ENCODE data around the gene NUP85. TPM values are rescaled to one million over a fixed set of nuclear protein-coding genes. Genes with fewer than 3 reads are reported as not detected.

NUP85 gene
- total RNA-seq, 2 donors from 2014 or later = 108 to 146 TPM

DNA sequence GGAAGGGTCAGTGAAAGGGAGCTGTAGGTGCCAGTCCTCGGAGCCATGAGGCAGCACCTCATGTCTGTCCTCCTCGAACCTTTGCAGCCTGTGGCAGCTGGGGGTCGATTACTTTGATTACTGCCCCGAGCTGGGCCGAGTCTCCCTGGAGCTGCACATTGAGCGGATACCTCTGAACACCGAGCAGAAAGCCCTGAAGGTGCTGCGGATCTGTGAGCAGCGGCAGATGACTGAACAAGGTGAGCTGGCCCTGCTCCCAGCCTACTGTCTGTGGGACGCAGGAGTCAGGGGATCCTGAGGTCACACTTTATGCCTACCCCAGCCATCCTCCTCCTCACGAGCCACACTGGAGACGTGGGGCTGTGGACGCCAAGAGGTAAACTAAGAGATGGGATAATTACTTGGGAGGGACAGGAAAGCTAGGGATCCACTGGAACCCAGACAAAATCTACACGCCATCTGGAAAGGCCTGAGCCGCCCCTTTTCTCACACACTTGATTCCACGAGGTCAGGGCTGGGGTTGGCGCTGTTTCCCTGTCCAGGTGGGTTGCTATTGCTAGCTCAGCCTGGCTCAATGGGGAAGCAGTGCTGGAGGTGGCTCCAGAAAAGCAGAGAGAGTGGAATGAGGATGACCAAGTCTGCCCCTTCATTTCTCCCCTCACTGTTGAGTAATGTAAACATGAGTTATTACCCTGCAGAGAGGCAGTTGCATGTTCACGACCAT is 26.4 kb downstream of the NUP85 start:
- Mint-ChIP-seq H3K36me3 (no peaks in the 10 kb centered on the region), H3K9me3 (no peaks in the 10 kb centered on the region), H3K27ac (peak overlapping the region in 1 of 2 donors; percentile 65)
- no peak for DNase-seq (ENCODE audit: low spot score in 2 of 2)
- no peak for ATAC-seq

DNA sequence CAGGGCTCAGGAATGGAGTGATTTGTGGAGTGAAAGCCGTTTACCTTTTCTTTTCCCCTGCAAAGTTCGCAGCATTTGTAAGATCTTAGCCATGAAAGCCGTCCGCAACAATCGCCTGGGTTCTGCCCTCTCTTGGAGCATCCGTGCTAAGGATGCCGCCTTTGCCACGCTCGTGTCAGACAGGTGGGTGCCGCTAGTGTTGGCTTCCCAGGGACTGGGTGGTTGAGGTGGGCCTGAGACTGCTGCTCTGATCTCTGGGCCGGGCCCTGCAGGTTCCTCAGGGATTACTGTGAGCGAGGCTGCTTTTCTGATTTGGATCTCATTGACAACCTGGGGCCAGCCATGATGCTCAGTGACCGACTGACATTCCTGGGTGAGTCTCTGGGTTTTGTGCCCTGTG is 27.3 kb downstream of the NUP85 start:
- ATAC-seq (no peak), DNase-seq (ENCODE audit: low spot score in 2 of 2) (no peak)
- Mint-ChIP-seq H3K36me3 (no peaks in the 10 kb centered on the region), H3K9me3 (no peaks in the 10 kb centered on the region), H3K27ac (no peak overlapping the region)

DNA sequence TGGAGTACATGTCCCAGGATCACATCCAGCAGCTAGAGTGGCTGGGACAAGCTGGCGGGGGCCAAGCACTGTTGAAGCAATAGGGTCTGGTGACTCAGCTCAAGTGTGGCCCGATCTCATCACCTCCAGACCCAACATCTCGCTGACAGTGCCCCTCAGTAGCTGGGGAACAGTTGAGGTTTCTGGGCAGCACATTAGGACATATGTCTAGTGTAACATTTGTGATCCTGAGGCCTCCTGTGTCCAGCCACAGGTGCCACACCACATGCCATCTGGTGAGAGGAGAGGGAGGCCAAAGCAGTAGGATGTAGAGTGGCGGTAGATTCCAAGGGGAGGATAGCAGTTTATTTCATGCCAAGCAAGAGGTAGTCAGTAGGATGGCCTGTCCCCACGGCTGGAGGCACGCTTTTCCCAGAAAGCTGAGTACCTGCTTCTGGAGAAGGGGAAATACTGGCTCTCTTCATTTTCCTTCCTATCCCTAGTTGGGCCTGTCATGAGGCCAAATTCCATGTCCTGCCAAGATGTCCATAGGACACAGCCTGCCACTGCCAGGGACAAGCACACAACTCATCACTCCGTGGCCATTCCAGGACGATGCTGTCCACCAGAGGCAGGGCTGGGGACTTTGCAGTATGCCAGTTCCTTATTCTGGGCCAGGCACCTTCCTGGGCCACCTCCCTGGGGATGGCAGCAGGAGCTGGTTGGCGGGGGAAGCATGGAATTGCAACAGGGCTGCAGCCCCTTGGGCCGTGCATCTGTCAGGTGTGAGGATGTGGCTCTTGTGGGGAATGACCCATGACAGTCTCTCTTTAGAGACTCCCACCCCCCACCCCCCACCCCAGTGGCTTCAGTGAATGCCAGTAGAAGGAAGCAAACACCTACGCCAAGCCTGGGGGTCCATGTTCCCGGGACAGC is 31.9 kb downstream of the NUP85 start:
- no peak for DNase-seq (ENCODE audit: low spot score in 2 of 2)
- H3K27ac Mint-ChIP-seq = peak overlapping the region in 1 of 2 donors; percentile 87
- no peaks in the 10 kb centered on the region for H3K9me3 Mint-ChIP-seq
- peaks cover 4 to 5% of the 10 kb centered on the region in 2 donors for H3K36me3 Mint-ChIP-seq
- no peak for ATAC-seq

DNA sequence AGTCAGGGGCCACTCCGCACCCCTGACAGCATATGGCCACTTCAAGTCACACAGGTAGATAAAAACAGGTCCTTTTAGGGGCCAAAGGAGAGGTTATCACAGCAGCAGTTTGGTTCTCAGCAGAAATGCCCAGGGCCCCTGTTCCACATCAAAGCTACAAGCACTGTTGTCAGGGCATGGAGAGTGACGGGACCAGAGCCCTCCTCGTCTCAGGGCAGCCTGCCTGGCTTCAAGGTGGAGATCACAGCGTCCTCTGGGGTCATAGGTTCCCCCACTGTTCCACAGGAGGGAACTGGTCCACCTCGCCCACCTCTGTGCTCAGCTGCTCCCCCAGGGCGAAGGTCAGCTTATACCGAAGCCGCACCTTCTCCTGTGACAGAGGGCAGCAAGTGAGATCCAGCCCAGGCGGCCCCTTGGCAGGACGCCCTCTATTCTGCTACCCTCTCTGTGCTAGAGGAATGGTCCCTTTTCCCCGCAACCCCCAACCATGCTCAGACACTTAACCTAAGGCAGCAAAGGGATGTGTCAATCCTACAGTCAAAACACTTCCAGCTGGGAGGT is 32.6 kb downstream of the NUP85 start:
- peaks cover 5 to 8% of the 10 kb centered on the region in 2 donors for H3K36me3 Mint-ChIP-seq
- no peaks in the 10 kb centered on the region for H3K9me3 Mint-ChIP-seq
- DNase-seq (ENCODE audit: low spot score in 2 of 2) (no peak), ATAC-seq (no peak)
- peak overlapping the region in 1 of 2 donors; percentile 65 for H3K27ac Mint-ChIP-seq

DNA sequence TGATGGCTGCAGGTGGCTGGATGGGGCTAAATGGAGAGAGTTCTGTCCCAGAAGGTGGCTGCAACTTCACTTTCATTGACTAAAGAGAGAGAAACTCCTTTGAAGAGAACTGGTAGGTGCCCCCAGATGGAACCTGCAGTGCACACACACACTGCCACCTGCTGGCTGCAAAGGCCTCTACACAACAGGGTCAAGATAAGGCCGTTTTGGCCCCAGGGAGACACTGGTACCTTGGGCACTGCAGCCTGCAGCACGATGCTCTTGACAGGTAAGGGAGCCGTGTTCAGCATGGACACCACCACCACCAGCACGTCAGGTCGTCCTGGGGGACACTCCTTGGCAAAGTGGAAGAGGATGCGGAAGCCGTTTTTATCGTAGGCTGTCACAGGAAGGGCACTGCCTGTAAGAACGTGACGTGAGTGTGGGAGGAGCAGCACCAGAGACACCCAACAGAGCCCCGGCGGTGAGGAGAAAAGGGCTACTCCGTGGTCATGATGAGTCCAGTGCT is 33.3 kb downstream of the NUP85 start:
- H3K27ac Mint-ChIP-seq = peak overlapping the region; percentile 49 to 96
- no peaks in the 10 kb centered on the region for H3K9me3 Mint-ChIP-seq
- peaks cover 8 to 10% of the 10 kb centered on the region in 2 donors for H3K36me3 Mint-ChIP-seq
- peak; percentile 75 to 77 for ATAC-seq
- peak in 1 of 2 donors; percentile 64 for DNase-seq (ENCODE audit: low spot score in 2 of 2)

DNA sequence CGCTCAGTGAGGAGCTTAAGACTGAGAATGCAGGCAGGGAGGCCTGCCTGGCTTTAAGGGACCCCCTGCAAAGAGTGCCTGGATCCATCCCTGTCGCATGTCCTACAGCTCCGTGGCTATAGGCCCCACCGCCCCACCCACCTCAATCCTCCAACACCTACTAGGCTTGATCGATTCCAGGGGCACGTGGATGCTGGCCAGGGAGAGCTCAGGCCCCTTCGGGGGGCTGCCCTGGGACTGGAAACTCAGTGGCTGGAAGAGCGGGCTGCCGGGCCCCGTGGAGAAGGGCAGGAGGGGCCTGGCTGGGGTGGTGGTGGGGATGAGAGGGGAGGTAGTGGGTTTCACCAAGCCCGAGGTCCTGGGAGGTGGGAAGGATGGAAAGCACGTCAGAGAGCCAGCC is 33.7 kb downstream of the NUP85 start:
- Mint-ChIP-seq H3K9me3 (no peaks in the 10 kb centered on the region), H3K36me3 (peaks cover 8 to 10% of the 10 kb centered on the region in 2 donors), H3K27ac (peak overlapping the region in 1 of 2 donors; percentile 57)
- peak in 1 of 2 donors; percentile 2 for ATAC-seq
- DNase-seq (ENCODE audit: low spot score in 2 of 2) = no peak

DNA sequence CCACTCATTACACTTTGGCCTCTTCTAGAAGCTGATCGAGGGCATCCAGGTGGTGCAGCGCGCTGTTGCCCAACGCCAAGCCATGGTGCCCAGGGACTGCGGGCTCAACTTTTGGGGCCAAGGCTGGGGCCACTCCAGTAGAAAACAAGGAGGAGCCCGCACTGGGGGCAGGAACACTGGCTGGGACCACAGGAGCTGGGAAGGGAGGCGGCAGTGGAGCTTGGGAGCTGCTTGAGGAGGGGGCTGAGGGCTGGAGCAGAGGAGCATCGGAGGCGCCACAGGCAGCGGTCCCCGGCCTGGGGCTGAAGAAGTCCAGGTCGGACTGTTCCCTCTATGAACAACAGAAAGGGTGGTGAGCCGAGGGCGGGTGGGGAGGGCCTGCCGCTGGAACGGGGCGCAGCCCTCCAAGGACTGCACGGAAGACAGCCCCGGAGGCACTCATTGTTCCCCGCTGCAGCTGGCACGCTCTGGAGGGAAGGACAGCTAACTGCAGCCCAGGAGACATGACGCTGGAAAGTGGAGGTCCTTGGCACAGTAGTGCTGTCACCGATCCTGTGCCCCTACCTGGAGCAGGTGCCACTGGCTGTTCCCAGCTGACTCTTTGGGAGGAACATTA is 34.4 kb downstream of the NUP85 start:
- DNase-seq (ENCODE audit: low spot score in 2 of 2) = no peak
- H3K9me3 Mint-ChIP-seq = no peaks in the 10 kb centered on the region
- peaks cover 8 to 10% of the 10 kb centered on the region in 2 donors for H3K36me3 Mint-ChIP-seq
- peak overlapping the region; percentile 57 to 95 for H3K27ac Mint-ChIP-seq
- no peak for ATAC-seq

DNA sequence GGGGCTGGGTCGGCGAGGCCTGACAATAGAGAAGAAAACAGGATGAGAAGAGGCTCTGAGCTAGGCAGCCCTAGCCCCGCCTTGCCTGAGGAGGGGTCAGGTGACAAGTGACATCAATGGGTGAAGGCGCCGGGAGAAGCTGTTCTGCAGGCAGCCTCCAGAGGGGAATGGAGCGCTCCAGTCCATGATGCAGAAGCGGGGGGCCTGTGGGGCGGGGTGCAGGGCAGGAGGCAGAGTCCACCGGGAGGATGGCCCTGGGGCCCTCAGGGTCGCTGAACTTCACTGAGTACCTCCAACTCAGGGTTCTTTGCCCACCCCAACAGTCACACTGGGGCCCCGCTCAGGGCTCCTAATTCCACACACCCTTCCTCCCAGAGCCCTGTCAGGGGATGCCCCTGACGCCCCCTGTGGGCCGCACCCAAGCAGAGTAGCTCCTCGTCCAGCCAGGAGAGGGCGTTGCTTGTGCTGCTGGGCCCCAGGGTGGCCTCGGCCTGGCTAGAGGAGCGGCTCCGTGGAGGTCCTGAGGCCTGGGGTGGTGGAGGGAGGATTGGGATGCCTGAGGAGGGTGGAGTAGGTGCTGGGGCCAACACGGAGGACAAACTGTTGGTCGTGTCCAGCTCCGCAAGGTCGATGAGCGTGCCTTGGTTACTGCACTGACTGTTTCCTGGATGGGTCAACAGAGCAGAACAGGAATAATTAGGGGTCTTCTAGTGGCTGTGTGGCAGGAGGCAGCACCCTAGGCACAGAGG is 35.1 kb downstream of the NUP85 start:
- no peaks in the 10 kb centered on the region for H3K9me3 Mint-ChIP-seq
- H3K36me3 Mint-ChIP-seq = peaks cover 8 to 10% of the 10 kb centered on the region in 2 donors
- peak overlapping the region; percentile 57 to 95 for H3K27ac Mint-ChIP-seq
- ATAC-seq (peak in 1 of 2 donors; percentile 61), DNase-seq (ENCODE audit: low spot score in 2 of 2) (peak in 1 of 2 donors; percentile 63)

DNA sequence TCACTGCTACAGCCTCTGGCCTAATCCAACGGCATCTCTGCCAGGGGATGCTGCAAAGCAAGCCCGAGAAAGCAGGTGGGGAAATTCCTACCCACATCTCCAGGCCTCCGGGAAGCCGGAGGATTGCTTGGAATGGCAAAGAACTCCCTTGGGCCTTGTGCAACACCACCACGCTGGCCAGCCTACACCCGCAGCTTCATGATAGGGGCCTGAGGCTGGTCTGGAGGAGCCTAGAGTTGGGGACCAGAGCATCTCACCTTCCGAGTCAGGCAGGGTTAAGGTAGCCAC is 35.6 kb downstream of the NUP85 start:
- no peak overlapping the region for H3K27ac Mint-ChIP-seq
- no peak for DNase-seq (ENCODE audit: low spot score in 2 of 2)
- peaks cover 8 to 11% of the 10 kb centered on the region in 2 donors for H3K36me3 Mint-ChIP-seq
- H3K9me3 Mint-ChIP-seq = no peaks in the 10 kb centered on the region
- ATAC-seq = no peak

DNA sequence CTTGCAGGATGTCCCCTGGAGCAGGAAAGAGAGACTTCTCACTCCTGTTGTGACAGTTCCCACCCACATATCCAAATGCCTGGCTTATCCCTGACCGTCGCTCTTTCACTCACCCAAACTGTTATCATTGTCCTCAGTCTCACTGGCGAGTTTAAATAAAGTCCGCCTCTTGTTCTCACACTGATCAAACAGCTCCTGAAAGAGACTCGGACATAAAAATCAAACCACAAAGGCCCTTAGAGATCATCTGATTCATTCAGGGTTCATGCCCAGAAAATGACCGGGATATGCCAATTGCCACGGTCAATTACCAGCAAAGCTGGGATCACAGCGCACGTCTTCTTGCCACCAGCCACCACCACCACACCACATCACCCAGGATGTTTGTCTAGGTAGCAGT is 36.0 kb downstream of the NUP85 start:
- Mint-ChIP-seq H3K36me3 (peaks cover 8 to 15% of the 10 kb centered on the region in 2 donors), H3K9me3 (no peaks in the 10 kb centered on the region)

DNA sequence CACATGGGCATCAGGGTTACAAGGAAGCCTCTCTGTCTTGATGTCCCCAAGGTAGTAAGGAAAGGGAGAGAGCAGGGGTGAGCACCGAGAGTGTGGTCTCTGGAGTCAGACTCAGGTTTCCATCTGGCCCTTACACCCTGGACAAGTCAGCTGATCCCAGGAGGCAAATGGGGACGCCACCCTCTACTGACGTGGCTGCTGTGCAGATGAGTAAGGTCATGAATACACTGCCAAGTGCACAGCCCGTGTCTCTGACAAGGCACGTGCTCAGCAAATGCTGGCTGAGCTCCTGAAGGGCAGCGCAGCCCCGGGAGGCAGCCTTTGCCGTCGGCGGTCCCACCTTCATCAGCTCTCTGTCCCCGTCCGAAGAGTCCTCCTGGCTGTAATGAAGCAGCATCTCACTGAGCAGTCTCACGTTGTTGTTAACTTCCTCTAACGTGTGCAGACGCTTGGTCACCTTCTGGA is 36.5 kb downstream of the NUP85 start:
- H3K9me3 Mint-ChIP-seq = no peaks in the 10 kb centered on the region
- DNase-seq (ENCODE audit: low spot score in 2 of 2) = no peak

More for the DNA sequence above, 36.0 kb downstream of the NUP85 start:
- DNase-seq (ENCODE audit: low spot score in 2 of 2) = no peak
- ATAC-seq = no peak
- peak overlapping the region in 1 of 2 donors; percentile 80 for H3K27ac Mint-ChIP-seq

DNA sequence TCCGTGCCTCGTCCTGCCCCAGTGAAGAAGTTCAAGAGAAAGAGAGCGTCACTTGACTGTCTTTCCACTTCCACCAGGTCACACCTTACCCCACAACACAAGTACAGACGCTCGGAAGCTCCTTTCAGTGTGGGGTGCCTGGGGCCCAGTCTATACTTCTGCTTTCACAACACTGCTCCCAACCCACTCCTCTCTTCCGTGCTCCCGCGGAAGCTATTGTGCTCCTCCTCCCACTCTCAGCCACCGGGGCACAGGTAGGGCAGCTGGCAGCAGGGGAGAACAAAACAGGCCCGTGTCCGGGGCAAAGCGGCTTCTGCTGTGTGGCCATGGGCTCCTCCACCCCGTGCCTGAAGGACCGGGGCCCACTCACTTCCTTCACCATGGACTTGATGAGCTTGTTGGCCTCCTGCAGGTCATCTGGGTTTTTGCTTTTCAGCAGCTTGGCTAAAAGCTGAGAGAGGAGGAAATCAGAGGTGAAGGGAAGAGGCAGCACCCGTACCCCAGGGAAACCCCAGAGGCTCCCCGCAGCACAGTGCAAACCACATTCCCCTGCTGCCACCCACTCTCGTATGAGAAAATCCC is 37.1 kb downstream of the NUP85 start:
- Mint-ChIP-seq H3K36me3 (peaks cover 8 to 20% of the 10 kb centered on the region in 2 donors), H3K27ac (peak overlapping the region; percentile 80 to 94), H3K9me3 (no peaks in the 10 kb centered on the region)
- ATAC-seq (peak in 1 of 2 donors; percentile 23), DNase-seq (ENCODE audit: low spot score in 2 of 2) (no peak)

More for the DNA sequence above, 36.5 kb downstream of the NUP85 start:
- Mint-ChIP-seq H3K27ac (peak overlapping the region; percentile 80 to 94), H3K36me3 (peaks cover 8 to 20% of the 10 kb centered on the region in 2 donors)
- peak in 1 of 2 donors; percentile 30 for ATAC-seq

DNA sequence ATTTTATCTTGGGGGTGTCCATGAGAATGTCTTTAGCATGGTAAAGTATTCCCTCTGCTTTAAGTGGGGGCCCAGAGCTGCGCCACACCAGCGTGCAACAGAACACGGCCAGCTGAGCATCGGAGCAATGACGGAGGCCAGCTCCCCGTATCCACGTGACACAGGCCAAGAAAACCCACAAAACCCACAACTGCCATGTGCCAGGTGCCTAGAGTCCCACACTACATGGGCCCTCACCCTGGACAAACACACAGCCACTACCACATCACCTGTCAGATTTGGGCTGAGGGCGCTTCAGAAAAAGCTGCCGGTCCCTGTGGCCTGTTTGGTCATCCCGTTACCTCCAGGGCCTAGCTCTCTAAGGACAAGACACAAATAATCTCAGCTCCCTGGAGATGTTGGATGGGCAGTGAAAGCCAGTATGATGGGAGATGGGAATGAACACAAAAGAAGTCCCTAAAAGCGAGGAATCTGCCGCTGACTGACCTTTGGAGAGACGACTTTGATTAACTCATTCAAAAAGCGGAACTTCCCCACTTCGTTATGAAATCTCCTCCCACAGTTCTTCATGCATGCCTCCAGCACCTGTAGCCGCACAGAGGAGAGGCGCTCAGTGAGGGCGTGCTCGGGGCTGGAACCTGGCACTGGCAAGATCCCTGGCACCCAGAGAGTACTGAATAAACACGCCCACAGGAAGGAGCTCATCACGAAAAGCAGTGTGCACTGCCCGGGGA is 38.8 kb downstream of the NUP85 start:
- peak in 1 of 2 donors; percentile 24 for ATAC-seq

DNA sequence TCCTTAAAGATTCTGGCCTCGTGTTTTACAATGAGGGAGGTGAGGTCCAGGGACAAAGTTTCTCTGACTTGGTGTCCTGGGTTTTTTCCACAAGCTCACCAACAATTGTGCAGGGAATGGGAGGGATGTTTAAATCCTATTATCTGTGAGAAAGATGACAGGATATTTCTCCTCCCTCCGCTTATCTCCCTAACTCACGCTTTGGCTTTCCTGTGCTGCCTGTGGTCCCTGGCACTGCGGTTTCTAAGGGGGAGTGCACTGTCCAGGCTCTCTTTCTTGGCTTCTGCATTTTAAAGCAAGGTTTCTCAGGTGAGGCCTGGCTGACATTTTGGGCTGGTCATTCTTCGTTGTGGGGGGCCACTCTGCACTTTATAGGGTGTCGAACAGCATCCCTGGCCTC is 39.5 kb downstream of the NUP85 start:
- H3K27ac Mint-ChIP-seq = peak overlapping the region; percentile 9 to 63
- no peaks in the 10 kb centered on the region for H3K9me3 Mint-ChIP-seq
- peaks cover 8 to 15% of the 10 kb centered on the region in 2 donors for H3K36me3 Mint-ChIP-seq
- DNase-seq (ENCODE audit: low spot score in 2 of 2) (no peak), ATAC-seq (no peak)

More for the DNA sequence above, 38.8 kb downstream of the NUP85 start:
- H3K36me3 Mint-ChIP-seq = peaks cover 8 to 15% of the 10 kb centered on the region in 2 donors
- H3K27ac Mint-ChIP-seq = peak overlapping the region; percentile 63 to 69
- no peaks in the 10 kb centered on the region for H3K9me3 Mint-ChIP-seq
- DNase-seq (ENCODE audit: low spot score in 2 of 2) = no peak

DNA sequence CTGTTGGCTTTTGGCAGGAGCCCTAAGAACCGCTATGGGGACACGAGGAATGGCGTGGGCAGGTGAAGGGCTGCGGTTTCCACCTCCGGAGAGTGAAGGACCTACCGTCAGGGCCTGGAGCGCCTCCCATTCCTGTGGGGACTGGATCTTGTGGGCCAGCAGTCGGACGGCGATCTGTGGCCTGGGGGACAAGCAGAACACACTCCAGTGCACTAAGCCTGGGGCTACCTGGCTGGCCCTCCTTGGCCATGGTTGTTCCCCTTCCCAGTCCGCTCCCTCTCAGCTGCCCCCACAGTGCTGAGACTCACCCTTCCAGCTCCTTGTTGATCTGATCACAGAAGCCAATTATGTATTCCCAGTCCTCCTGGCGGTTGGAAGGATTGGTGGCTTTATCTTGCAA is 40.9 kb downstream of the NUP85 start:
- peaks cover 8 to 15% of the 10 kb centered on the region in 2 donors for H3K36me3 Mint-ChIP-seq
- ATAC-seq (no peak), DNase-seq (ENCODE audit: low spot score in 2 of 2) (no peak)
- H3K9me3 Mint-ChIP-seq = no peaks in the 10 kb centered on the region
- H3K27ac Mint-ChIP-seq = peak overlapping the region in 1 of 2 donors; percentile 57
